Lower lobe of right lung (tissue), 2 donors: ENCODE results near the gene DHFR2. TPM values are rescaled to one million over a fixed set of nuclear protein-coding genes. Genes with fewer than 3 reads are reported as not detected.
A peak's percentile ranks its signal among the peaks of the same experiment; 100 is the strongest.

ENCODE experiments used
- ATAC-seq, 2 donors: fragments of 200-7000 bp; cut with Tn5 transposase; one replicate each; pipeline ENCODE4 v1.9.1; 2020 to 2022; ENCODE audit warnings: mild to moderate bottlenecking in 2 of 2, moderate library complexity in 2 of 2
- DNase-seq: peaks from one replicate; pipeline ENCODE4 v3.0.0-alpha.2; 2020
- H3K27ac ChIP-seq: fragments of 200-600 bp; one replicate; pipeline ENCODE4 v1.8.0; 2022
- H3K27me3 ChIP-seq: fragments of 200-600 bp; one replicate; pipeline ENCODE4 v1.8.0; 2022; ENCODE audit warnings: low read depth
- H3K36me3 ChIP-seq: fragments of 200-600 bp; one replicate; pipeline ENCODE4 v1.8.0; 2022; ENCODE audit warnings: mild to moderate bottlenecking
- H3K4me1 ChIP-seq: fragments of 200-600 bp; one replicate; pipeline ENCODE4 v1.8.0; 2022
- H3K4me3 ChIP-seq: fragments of 200-600 bp; one replicate; pipeline ENCODE4 v1.8.0; 2022; ENCODE audit warnings: mild to moderate bottlenecking
- H3K9me3 ChIP-seq: fragments of 200-600 bp; one replicate; pipeline ENCODE4 v1.8.0; 2022
- intact Hi-C: fragments of 100-400 bp; cut with DNase I; formaldehyde crosslinking; loops from one replicate; pipeline ENCODE4 v1.11.0; 2022
- total RNA-seq: library from RNA; stranded (reverse); fragmentation: NEBNext Ultra II Directional; extraction: Animal tissue kit (Norgen Biotek cat#: 25700); gene quantifications from one replicate; pipeline ENCODE4 v1.2.1, GENCODE V29; 2021
- TF ChIP-seq, protein P1 (sequence below): fragments of 200-600 bp; IDR thresholded peaks from one replicate; pipeline ENCODE4 v1.8.0; 2022; ENCODE audit warnings: antibody characterized with exemption, mild to moderate bottlenecking
- donor health status: DM: no; HTN: yes; CAD: no; lungs with severe emphysema.

Gene DHFR2
- total RNA-seq, 1 donor from 2014 or later, result 9.2 TPM

DNA sequence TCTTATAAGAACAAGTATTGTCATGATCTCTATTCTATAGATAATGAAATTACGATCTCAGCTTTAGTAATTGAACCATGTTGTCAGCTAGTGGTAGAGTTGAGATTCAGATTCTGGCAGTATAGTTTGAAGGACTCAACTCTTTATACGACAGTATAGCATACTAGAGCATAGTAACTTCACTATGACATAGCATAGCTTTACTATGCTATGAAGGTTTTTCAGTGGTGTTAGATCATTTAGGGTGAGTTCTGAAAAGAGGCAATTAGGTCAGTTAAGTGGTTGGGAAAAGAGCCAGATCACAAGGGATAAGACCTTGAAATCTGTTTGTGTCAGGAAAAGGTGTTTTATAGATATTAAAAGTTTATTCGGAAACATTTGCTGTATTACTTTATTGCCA, 42.4 kb downstream of the DHFR2 start:
- intact Hi-C loops, result no loop called here
- no peaks in the 10 kb centered on the region for H3K27me3 ChIP-seq
- ATAC-seq, result no peak

DNA sequence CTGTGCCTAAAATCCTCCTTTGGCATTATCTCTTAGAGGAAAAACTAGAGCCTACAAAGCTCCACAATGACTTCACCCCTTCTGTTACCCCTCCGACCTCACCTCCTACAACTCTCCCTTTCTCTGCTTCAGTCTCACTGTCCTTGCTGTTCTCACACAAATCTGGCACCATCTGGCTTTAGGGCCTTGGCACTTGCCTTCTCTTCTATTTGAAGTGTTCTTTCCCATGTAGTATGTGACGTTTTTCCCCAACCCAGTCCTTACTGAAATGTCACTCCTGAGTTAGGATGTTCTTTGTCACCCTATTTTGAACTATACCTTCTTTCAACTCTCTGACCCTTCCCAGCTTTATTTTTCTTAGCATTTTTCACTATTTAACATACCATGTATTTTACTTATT, 43.1 kb downstream of the DHFR2 start:
- ATAC-seq, result peak in 1 of 2 donors; percentile 41
- intact Hi-C loops, result no loop called here
- no peak for DNase-seq
- H3K27ac ChIP-seq, result no peak overlapping the region
- H3K36me3 ChIP-seq, result no peaks in the 10 kb centered on the region
- no peaks in the 10 kb centered on the region for H3K9me3 ChIP-seq
- no peaks in the 10 kb centered on the region for H3K4me1 ChIP-seq
- TF ChIP-seq, protein P1, sequence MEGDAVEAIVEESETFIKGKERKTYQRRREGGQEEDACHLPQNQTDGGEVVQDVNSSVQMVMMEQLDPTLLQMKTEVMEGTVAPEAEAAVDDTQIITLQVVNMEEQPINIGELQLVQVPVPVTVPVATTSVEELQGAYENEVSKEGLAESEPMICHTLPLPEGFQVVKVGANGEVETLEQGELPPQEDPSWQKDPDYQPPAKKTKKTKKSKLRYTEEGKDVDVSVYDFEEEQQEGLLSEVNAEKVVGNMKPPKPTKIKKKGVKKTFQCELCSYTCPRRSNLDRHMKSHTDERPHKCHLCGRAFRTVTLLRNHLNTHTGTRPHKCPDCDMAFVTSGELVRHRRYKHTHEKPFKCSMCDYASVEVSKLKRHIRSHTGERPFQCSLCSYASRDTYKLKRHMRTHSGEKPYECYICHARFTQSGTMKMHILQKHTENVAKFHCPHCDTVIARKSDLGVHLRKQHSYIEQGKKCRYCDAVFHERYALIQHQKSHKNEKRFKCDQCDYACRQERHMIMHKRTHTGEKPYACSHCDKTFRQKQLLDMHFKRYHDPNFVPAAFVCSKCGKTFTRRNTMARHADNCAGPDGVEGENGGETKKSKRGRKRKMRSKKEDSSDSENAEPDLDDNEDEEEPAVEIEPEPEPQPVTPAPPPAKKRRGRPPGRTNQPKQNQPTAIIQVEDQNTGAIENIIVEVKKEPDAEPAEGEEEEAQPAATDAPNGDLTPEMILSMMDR, result no peak
- H3K4me3 ChIP-seq, result no peak overlapping the region
- H3K27me3 ChIP-seq, result no peaks in the 10 kb centered on the region

More for the DNA sequence above, 42.4 kb downstream of the DHFR2 start:
- H3K27ac ChIP-seq, result no peak overlapping the region
- DNase-seq, result no peak
- no peak overlapping the region for H3K4me3 ChIP-seq
- TF ChIP-seq, protein P1, result no peak
- no peaks in the 10 kb centered on the region for H3K4me1 ChIP-seq
- no peaks in the 10 kb centered on the region for H3K9me3 ChIP-seq
- no peaks in the 10 kb centered on the region for H3K36me3 ChIP-seq

DNA sequence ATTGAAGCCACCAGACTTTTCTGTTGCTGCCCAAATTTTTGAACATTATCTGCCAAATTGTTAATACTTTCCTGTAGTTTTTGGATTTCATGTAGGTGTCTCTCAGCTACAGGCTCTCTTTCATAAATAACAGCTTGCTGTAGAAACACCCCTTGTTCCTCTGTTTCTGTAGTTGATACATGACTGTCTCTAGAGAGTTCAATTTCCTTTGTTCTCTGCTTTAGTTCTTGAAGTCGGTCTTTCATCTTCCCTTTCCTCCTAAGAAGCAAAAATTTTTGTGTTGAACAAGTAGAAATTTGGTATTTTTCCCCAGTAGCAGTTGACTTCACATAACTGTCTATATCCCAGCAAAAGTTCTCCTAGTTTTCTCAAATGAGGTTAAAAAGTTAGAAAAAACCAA, 47.7 kb downstream of the DHFR2 start:
- Histone ChIP-seq H3K9me3 (no peaks in the 10 kb centered on the region), H3K27me3 (no peaks in the 10 kb centered on the region), H3K27ac (no peak overlapping the region), H3K4me3 (no peak overlapping the region), H3K36me3 (no peaks in the 10 kb centered on the region), H3K4me1 (no peaks in the 10 kb centered on the region)
- ATAC-seq (no peak), DNase-seq (no peak)
- intact Hi-C loops, result no loop called here
- TF ChIP-seq, protein P1, result no peak

DNA sequence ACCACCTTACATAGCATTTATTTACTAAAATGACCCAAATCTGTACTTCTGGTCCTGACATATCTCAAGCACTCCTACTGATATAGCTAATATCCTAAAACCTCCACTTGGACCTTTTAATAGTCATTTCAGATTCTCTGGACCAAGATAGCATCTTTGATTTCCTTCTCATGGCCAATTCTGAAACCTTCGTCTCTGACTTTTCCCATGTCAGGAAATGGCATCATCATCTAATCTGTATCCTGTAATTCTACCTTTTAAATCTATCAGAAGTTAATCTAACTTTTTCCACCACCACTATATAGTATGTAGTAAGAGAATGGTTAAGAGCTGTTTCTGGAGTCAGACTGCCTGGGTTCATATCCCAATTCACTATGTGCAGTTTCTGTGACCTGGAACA, 50.5 kb downstream of the DHFR2 start:
- no peaks in the 10 kb centered on the region for H3K36me3 ChIP-seq
- no peaks in the 10 kb centered on the region for H3K4me1 ChIP-seq
- no peaks in the 10 kb centered on the region for H3K9me3 ChIP-seq
- ATAC-seq (no peak), DNase-seq (no peak)
- H3K27ac ChIP-seq, result no peak overlapping the region
- no peak overlapping the region for H3K4me3 ChIP-seq
- TF ChIP-seq, protein P1, result no peak
- intact Hi-C loops, result no loop called here
- no peaks in the 10 kb centered on the region for H3K27me3 ChIP-seq

DNA sequence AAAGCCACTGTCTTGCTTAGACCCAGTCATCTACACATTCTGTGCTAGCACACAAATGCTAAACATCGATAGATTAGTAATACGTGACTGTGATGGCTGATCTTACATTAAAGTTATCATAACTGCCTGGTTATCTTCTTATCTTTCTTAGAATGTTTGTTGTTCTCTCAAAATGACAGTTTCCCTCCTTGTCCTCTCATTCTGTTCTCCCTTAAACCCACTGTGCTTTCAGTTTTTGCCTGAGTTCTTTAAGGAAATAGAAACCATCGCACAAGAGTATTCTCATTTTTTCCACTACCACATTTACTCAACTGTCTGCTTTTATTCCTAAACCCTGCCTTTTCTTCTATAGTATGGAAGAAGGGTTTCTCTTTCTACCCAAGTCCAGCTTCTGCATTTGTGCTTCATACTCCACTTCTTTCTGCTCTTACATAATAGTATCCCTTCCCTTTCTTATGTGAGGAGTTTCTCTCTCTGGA, 51.4 kb downstream of the DHFR2 start:
- Histone ChIP-seq H3K9me3 (no peaks in the 10 kb centered on the region), H3K4me1 (no peaks in the 10 kb centered on the region), H3K4me3 (no peak overlapping the region), H3K27me3 (no peaks in the 10 kb centered on the region), H3K27ac (no peak overlapping the region), H3K36me3 (no peaks in the 10 kb centered on the region)
- DNase-seq, result no peak
- TF ChIP-seq, protein P1, result no peak
- intact Hi-C loops, result no loop called here
- peak; percentile 30 to 32 for ATAC-seq

DNA sequence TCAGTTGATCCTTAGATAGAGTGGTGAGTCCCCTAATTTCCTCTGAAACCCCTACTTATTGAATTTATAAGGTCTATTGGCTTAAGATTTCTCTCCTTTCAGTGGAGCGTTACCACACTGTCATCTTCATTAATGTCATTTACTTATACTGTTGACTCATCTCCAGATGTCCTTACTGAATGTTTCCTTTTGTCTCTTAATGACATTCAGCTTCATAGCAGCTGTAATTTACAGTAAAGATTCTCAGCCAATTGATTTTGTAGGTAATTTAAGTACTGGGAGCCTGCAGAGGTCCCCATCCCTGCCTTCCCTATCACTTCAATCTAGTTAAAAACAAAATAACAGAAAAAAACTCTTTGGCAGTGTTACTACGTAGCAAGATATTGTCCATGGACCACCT, 53.1 kb downstream of the DHFR2 start:
- H3K27ac ChIP-seq, result no peak overlapping the region
- H3K27me3 ChIP-seq, result no peaks in the 10 kb centered on the region
- H3K36me3 ChIP-seq, result no peaks in the 10 kb centered on the region
- DNase-seq (no peak), ATAC-seq (no peak)
- peaks cover 8% of the 10 kb centered on the region for H3K4me1 ChIP-seq
- TF ChIP-seq, protein P1, result no peak
- H3K4me3 ChIP-seq, result no peak overlapping the region
- intact Hi-C loops, result no loop called here
- H3K9me3 ChIP-seq, result no peaks in the 10 kb centered on the region
